ENCODE measurements around the gene FBXW11.

Gene FBXW11

GRCh38 chr5:171839112-171839511 lies 167.3 kb downstream of the FBXW11 start:
- no peak for DNase-seq

- DNase-seq: no peak
Observed at GRCh38 chr5:171838066-171838465, 168.4 kb downstream of the FBXW11 start.

GRCh38 chr5:171837522-171837921 lies 168.9 kb downstream of the FBXW11 start:
- no peak for DNase-seq

GRCh38 chr5:171835066-171835465 lies 171.4 kb downstream of the FBXW11 start:
- DNase-seq: no peak

- no peak for DNase-seq
Observed at GRCh38 chr5:171834461-171834860, 172.0 kb downstream of the FBXW11 start.

GRCh38 chr5:171832775-171833174 lies 173.7 kb downstream of the FBXW11 start:
- no peak for DNase-seq

GRCh38 chr5:171830686-171831085 lies 175.8 kb downstream of the FBXW11 start:
- DNase-seq: no peak

GRCh38 chr5:171827162-171827561 lies 179.3 kb downstream of the FBXW11 start:
- DNase-seq: no peak

GRCh38 chr5:171826132-171826531 lies 180.3 kb downstream of the FBXW11 start:
- no peak for DNase-seq

- no peak for DNase-seq
Observed at GRCh38 chr5:171825051-171825450, 181.4 kb downstream of the FBXW11 start.

- no peak for DNase-seq
Observed at GRCh38 chr5:171823269-171823668, 183.2 kb downstream of the FBXW11 start.

- DNase-seq: no peak
Observed at GRCh38 chr5:171821286-171821685, 185.2 kb downstream of the FBXW11 start.

- no peak for DNase-seq
Observed at GRCh38 chr5:171820561-171820960, 185.9 kb downstream of the FBXW11 start.

GRCh38 chr5:171816666-171817065 lies 189.8 kb downstream of the FBXW11 start:
- no peak for DNase-seq

- DNase-seq: no peak
Observed at GRCh38 chr5:171813813-171814490, 192.5 kb downstream of the FBXW11 start.

GRCh38 chr5:171813270-171813669 lies 193.2 kb downstream of the FBXW11 start:
- DNase-seq: no peak

Data from SHP77 (cell line).